NOMO-1 (cell line): ENCODE measurements around the gene DTNB.
"Not testable (repeated sequence)": the region's sequence is repeated elsewhere in the genome, so short reads cannot be mapped to it uniquely, and the experiment has no call there.

ENCODE experiments used
- DNase-seq, 2 experiments: peaks; one replicate each; lab custom pipeline; 2025; ENCODE audit not compliant: unreplicated experiment in 2 of 2; lab: John Stamatoyannopoulos, UW

Gene DTNB

GRCh38 chr2:25633801-25634200 lies 39.6 kb downstream of the DTNB start:
- DNase-seq = not testable (repeated sequence)

- peak in 1 of 2 experiments; percentile 8 for DNase-seq
These were observed 41.0 kb downstream of the DTNB start for GRCh38 chr2:25632396-25632795.

- no peak for DNase-seq
These were observed 48.7 kb downstream of the DTNB start for GRCh38 chr2:25624635-25625034.

GRCh38 chr2:25623361-25623760 lies 50.0 kb downstream of the DTNB start:
- no peak for DNase-seq

- DNase-seq = no peak
These were observed 52.7 kb downstream of the DTNB start for GRCh38 chr2:25620711-25621110.

GRCh38 chr2:25620077-25620476 lies 53.3 kb downstream of the DTNB start:
- DNase-seq = no peak

- DNase-seq = no peak
These were observed 54.2 kb downstream of the DTNB start for GRCh38 chr2:25619185-25619584.

- DNase-seq = no peak
These were observed 54.7 kb downstream of the DTNB start for GRCh38 chr2:25618676-25619075.

GRCh38 chr2:25617948-25618646 lies 55.3 kb downstream of the DTNB start:
- DNase-seq = no peak

- no peak for DNase-seq
These were observed 57.5 kb downstream of the DTNB start for GRCh38 chr2:25615920-25616319.

GRCh38 chr2:25615386-25615785 lies 58.0 kb downstream of the DTNB start:
- no peak for DNase-seq

- no peak for DNase-seq
These were observed 58.7 kb downstream of the DTNB start for GRCh38 chr2:25614711-25615110.

GRCh38 chr2:25608718-25609117 lies 64.7 kb downstream of the DTNB start:
- no peak for DNase-seq

- DNase-seq = peak; percentile 8 to 45
These were observed 66.5 kb downstream of the DTNB start for GRCh38 chr2:25606892-25607291.

GRCh38 chr2:25602333-25602723 lies 71.0 kb downstream of the DTNB start:
- no peak for DNase-seq

GRCh38 chr2:25601711-25602332 lies 71.6 kb downstream of the DTNB start:
- DNase-seq = not testable (repeated sequence)

GRCh38 chr2:25598911-25599310 lies 74.5 kb downstream of the DTNB start:
- no peak for DNase-seq

GRCh38 chr2:25598332-25598731 lies 75.0 kb downstream of the DTNB start:
- DNase-seq = no peak

GRCh38 chr2:25597881-25598280 lies 75.5 kb downstream of the DTNB start:
- DNase-seq = no peak

- no peak for DNase-seq
These were observed 76.7 kb downstream of the DTNB start for GRCh38 chr2:25596516-25597244.

GRCh38 chr2:25595393-25595792 lies 78.0 kb downstream of the DTNB start:
- DNase-seq = no peak

GRCh38 chr2:25594991-25595390 lies 78.4 kb downstream of the DTNB start:
- no peak for DNase-seq
